GM18951 (cell line): Measurements from ENCODE around the gene LCN1.
"Not testable (repeated sequence)": the region's sequence is repeated elsewhere in the genome, so short reads cannot be mapped to it uniquely, and the experiment has no call there.

ENCODE experiments used
- POLR2A ChIP-seq: IDR thresholded peaks from 4 replicates; pipeline ENCODE4 v1.6.1; 2011; ENCODE audit warnings: mild to moderate bottlenecking; ENCODE audit not compliant: insufficient read length, insufficient read depth; ENCODE audit errors: extremely low read depth
- in situ Hi-C: fragments of 300-500 bp; cut with MboI; formaldehyde crosslinking; loops from one replicate; pipeline ENCODE4 v1.12.0; 2022; ENCODE audit warnings: low sequenced_read_pairs, mixed read lengths, inconsistent platforms; ENCODE audit not compliant: unreplicated experiment

LCN1 gene

DNA sequence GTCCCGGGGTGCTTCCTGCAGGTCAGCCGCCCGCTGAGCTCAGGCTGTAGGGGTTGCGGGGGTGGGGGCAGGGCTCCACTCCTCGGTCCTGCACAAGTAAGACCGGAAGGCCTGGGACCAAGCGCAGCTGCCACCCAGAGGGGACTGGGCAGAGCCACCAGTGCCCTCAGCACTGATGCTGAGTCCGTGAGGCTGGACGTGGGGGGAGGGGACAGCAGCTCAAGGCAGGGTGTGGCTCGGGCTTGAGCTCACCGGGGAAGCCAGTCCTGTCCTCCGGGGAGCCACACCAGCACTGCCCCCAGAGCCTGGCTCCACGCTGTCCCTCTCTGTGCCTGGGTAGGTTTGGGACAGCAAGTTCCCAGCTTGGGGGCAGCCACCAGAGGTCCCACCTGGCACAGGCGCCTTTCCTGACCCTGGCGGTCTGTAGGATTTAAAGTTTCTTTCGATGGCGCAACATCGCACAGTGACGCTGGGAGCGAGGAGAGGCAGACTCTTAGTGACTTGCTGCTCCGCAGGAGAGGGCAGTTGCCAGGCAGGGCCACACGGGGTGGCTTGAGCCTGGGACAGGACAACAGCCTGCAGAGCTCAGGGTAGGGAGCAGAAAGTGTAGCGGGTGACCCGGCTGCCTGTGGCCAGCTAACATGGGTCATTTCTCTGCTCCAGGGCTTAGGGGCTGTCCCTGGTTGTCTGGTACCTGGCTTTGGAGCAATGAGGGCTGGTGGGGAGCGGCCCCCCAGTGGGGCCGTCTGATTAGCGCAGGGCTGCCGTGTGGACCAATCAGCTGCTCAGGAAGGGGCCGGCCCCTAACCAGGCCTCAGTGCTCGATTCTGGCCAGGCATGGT, 5.7 kb downstream of the LCN1 start:
- no peak for TF ChIP-seq POLR2A
- in situ Hi-C loops = no loop called here

GRCh38 chr9:135528842-135529435, 7.7 kb downstream of the LCN1 start:
- in situ Hi-C loops = not testable (repeated sequence)

DNA sequence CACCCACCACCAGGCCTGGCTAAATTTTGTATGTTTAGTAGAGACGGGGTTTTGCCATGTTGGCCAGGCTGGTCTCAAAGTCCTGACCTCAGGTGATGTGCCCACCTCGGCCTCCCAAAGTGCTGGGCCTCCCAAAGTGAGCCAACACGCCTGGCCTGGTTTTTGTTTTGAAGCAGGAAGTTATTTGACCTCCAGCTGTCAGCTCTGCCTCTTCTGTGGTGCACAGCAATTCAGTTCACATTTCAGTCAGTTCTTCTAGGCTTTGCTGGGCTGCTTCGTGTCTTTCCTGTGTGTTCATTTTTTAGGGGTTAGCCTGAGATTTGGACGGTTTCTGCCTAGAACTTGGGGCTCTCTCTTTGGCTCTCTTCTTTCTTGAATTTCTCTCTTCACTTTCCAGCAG, 8.9 kb downstream of the LCN1 start:
- in situ Hi-C loops = no loop called here
- no peak for TF ChIP-seq POLR2A

DNA sequence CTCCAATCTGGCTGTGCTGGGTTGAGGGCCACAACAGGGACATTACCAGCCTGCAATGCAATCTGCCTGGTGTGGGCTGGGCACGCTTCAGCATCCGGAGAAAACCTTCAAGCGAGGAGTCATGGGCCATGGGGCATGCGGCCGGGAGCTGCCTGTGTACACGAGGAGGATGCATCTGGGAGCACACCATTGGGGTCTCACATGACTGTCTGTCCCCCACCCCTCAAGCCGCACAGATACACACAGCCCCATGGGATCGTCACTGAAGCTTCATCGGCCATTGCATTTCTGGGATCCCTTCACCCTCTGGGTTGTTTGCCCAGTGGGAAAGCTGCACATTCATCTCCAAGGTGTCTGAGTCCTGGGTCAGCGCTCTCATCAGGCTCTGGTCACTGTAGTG, 9.9 kb downstream of the LCN1 start:
- TF ChIP-seq POLR2A = no peak
- in situ Hi-C loops = no loop called here

DNA sequence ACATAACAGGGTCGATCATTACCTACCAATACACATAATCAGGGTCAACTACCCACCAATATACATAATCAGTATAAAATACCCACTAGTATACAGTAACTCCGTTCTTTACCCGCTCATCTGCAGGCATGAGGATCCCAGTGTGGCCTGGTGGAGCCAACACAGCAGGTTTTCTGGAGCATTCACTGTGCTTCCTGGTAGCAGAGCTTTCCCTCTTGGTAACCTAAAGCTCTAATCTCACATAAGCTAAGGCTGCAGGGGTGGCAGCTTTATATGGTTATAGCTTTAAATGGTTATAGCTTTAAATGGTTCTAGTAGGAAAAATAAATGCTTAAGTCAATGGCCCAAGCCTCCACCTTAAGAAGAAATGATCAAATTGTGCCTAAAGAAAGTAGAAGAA, 11.9 kb downstream of the LCN1 start:
- in situ Hi-C loops = no loop called here
- no peak for TF ChIP-seq POLR2A

DNA sequence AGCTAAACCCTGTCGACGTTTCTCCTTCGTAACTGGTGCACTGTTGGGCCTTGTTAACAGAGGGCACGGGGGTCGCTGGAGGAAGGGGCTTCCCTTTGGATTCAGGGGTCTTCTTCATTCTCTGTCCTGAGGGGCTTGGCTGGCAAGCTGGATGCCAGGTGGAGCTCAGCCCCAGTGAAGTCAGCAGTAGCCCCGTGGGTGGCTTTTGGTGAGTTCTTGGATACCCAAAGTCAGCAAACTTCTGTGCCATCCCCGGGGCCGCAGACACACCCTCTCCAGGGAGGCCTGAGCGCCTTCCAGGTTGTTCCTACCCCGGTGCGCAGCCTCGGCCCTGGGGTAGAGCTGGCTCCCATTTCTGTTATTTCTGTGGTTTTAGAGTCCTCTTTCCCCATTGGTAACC, 12.4 kb downstream of the LCN1 start:
- TF ChIP-seq POLR2A = no peak
- in situ Hi-C loops = no loop called here

GRCh38 chr9:135534192-135534711, 13.0 kb downstream of the LCN1 start:
- in situ Hi-C loops = not testable (repeated sequence)

DNA sequence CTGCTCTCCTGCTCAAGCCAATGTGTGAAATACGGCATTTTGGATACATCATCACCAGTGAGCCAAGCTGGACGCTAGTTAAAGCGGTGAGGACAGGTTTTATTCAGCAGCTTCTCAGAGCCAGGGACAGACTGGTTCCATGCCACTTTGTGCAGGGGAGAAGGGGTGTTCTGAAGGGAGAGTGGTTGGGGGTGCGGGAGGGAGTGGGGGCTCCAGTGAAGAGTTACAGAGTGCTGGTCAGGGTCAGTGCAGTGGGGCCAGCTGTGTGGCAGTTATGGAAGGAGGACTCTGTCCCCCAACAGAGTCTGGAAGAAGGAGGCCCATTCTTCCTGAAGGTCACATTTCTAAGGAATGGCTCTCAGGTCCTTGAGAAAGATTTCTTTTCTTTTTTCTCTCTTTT, 13.6 kb downstream of the LCN1 start:
- in situ Hi-C loops = not testable (repeated sequence)

DNA sequence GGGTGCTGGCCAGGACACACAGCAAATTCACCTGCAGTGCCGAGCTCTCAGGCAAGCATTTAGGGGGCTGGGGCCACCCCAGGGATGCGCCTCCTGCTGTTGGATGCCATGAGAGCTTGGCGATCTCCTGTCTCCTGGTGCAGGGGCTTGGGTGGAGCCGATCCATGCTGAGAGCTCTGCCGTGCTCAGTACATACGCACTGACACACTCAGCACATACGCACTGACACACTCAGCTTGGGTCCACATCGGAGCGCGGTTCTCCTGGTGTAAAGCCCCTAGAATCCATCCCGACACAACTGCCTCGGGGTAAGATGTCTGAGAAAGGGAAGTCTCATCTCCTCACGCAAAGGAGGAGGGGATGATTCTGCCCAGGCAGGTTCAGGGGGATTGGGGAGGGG, 14.4 kb downstream of the LCN1 start:
- in situ Hi-C loops = not testable (repeated sequence)

- in situ Hi-C loops = no loop called here
- no peak for TF ChIP-seq POLR2A
These were observed 15.0 kb downstream of the LCN1 start for GRCh38 chr9:135536216-135536615.

DNA sequence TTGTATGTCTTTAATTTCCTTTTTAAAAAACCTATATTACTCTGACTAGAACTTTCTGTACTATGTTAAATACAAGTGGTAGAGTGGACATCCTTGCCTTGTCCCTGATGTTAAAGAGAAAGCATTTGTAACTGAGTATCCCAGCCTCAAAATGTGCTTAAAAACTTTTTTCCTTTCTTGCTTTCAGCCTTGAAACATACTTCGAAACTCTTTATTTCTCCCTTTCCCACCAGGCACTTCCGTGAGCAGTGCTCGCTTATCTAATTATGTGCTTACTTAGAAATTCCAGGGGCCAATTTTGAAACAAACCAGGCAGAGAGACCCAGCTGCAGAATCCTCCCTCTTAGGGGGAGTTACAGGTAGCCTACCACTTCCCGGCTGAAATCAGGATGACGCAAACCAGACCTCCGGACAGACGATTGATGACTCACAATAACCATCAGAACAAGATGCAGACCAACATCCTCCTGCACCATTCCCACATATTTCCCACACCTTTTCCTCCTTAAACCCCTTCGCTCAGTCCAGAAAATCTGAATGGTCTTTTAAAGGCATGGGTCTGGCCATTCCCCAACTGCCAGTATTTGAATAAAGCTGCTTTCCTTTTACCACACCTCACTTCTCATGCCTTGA, 22.1 kb downstream of the LCN1 start:
- in situ Hi-C loops = not testable (repeated sequence)

- in situ Hi-C loops = no loop called here
- TF ChIP-seq POLR2A = no peak
These were observed 23.9 kb downstream of the LCN1 start for GRCh38 chr9:135544981-135545635.

- in situ Hi-C loops = not testable (repeated sequence)
These were observed 24.5 kb downstream of the LCN1 start, which contains the start of gene OBP2A for GRCh38 chr9:135545646-135546176. OBP2A (plus strand) TSS chr9:135546126; CDS start chr9:135546181, 55 bp downstream.

DNA sequence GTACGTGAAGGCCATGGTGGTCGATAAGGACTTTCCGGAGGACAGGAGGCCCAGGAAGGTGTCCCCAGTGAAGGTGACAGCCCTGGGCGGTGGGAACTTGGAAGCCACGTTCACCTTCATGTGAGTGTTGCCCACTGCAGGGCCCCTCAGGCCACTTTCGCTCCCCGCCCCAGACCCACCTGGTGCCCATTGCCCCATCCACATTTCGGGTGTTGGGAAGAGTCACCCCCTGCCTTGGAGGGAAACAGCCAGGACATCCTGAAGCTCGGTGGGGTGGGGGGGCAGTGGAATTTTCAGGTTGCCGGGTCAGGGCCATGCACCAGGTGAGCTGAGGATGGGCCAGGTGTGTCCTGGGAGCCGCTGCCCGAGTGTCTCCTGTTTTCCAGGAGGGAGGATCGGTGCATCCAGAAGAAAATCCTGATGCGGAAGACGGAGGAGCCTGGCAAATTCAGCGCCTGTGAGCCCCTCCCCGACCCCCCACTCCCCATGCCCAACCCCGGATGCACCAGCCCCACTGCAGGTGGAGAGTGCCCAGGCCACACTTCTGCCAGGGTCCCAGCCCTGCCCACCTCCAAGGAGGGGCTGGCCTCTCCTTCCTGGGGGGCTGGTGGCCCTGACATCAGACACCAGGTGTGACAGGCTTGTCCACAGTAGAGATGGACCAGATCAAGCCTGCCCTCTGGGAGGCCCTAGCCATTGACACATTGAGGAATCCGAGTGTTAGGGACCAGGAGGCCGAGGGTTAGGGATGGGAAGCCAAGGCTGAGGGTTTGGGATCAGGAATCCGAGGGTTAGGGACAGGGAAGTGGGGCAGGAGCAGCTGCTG, 25.8 kb downstream of the LCN1 start:
- in situ Hi-C loops = not testable (repeated sequence)
